Heart right ventricle (tissue), 16 donors: Measurements from ENCODE around the gene ACOX3. TPM values are rescaled to one million over a fixed set of nuclear protein-coding genes. Genes with fewer than 3 reads are reported as not detected.

Experiments
- ATAC-seq, 8 donors: fragments of 200-7000 bp; cut with Tn5 transposase; one replicate each; pipeline ENCODE4 v1.9.1; 2020; ENCODE audit warnings: mild to moderate bottlenecking in 8 of 8, moderate library complexity in 8 of 8, moderate number of reproducible peaks in 1 of 8
- DNase-seq, 2 donors: peaks; one replicate each; pipeline ENCODE4 v3.0.0-alpha.2; 2020
- H3K27ac ChIP-seq, 10 donors: fragments of 200-600 bp; sonication (generic) in 2 of 10; one replicate each; pipeline versions ENCODE4 v1.5.0 to v1.8.0; 2020 to 2022; ENCODE audit warnings: mild to moderate bottlenecking in 3 of 10
- H3K27me3 ChIP-seq, 7 donors: fragments of 200-600 bp; one replicate each; pipeline ENCODE4 v1.8.0; 2021 to 2022; ENCODE audit warnings: mild to moderate bottlenecking in 2 of 7
- H3K36me3 ChIP-seq, 9 donors: fragments of 200-600 bp; sonication (generic) in 1 of 9; one replicate each; pipeline versions ENCODE4 v1.5.0 to v1.8.0; 2020 to 2022; ENCODE audit warnings: mild to moderate bottlenecking in 2 of 9
- H3K4me1 ChIP-seq, 9 donors: fragments of 200-600 bp; sonication (generic) in 1 of 9; one replicate each; pipeline versions ENCODE4 v1.5.0 to v1.8.0; 2020 to 2022; ENCODE audit warnings: mild to moderate bottlenecking in 4 of 9
- H3K4me3 ChIP-seq, 10 donors: fragments of 200-600 bp; sonication (generic) in 2 of 10; one replicate each; pipeline versions ENCODE4 v1.5.0 to v1.8.0; 2020 to 2022; ENCODE audit warnings: mild to moderate bottlenecking in 7 of 10, moderate library complexity in 2 of 10
- H3K9me3 ChIP-seq, 11 donors: fragments of 200-600 bp in 10 of 11; sonication (generic) in 2 of 11; one replicate each; pipeline versions ENCODE4 v1.5.0 to v1.8.0; 2013 to 2022; ENCODE audit warnings: mild to moderate bottlenecking in 2 of 11, control low read depth in 1 of 11, moderate library complexity in 1 of 11
- CTCF ChIP-seq, 9 donors: fragments of 200-600 bp; sonication (generic) in 2 of 9; IDR thresholded peaks; one replicate each; pipeline versions ENCODE4 v1.5.0 to v1.8.0; 2021 to 2022; ENCODE audit warnings: antibody characterized with exemption in 9 of 9, mild to moderate bottlenecking in 5 of 9, moderate library complexity in 1 of 9
- WGBS, 2 donors: extraction: QIAGEN DNeasy Blood & Tissue Kit; methylation state at CpG; one replicate each; pipeline ENCODE4 v1.1.7; 2013; ENCODE audit warnings: inconsistent platforms in 1 of 2; 5-methylcytosine and 5-hydroxymethylcytosine counted together
- intact Hi-C, 10 donors: fragments of 100-400 bp; cut with DNase I; formaldehyde crosslinking; loops; one replicate each; pipeline versions ENCODE4 v1.11.1 to v1.14.2; 2022
- polyA plus RNA-seq, 2 donors: library from polyadenylated mRNA; stranded (reverse); fragments of 200-250 nt; gene quantifications; one replicate each; pipeline ENCODE4 v1.2.3, GENCODE V29; 2013
- total RNA-seq, 10 donors: library from RNA; stranded (reverse); fragmentation: NEBNext Ultra II Directional in 3 of 10; extraction: Animal tissue kit (Norgen Biotek cat#: 25700) in 3 of 10; gene quantifications; one replicate each; pipeline versions ENCODE4 v1.2.1 to v1.2.4, GENCODE V29; 2021 to 2023
- donor health status: Arrhythmogenic right ventricular cardiomyopathy.
- donor health status: ischemic (EF 13 %, LVEDD 7.1; RV severe dilation, severe dysfunction).
- donor health status: healthy with polysubstance abuse.
- donor health status: DM: no; HTN: yes; CAD: no.
- donor health status: DM: no; HTN: no; CAD: no.
- donor health status: ischemic (EF 25% LVEDD 6.9; RV normal size, moderate dysfunction).
- donor health status: ischemic (EF 25% LVEDD 5.7; RV mildly dilated, moderate dysfunction).
- donor health status: healthy.
- donor health status: DM: yes; HTN: yes; CAD: no.
- donor health status: Ischemic cardiomyopathy.
- donor health status: ischemic (EF 35%, LVEDD 5.7; RV mildly dilated, moderate dysfunction).
- donor health status: nonischemic (EF 11% LVEDD 7.7; RV severe dilation, severe dysfunction).
- donor health status: DM: yes; HTN: yes; CAD: no.
- donor health status: PGD.
- donor health status: ischemic (EF 29% LVEDD 5.4; RV normal size, mild dysfunction).
- donor health status: nonischemic (EF 23%, LVEDD 6.1; RV moderate dilation, normal function).

Gene ACOX3
- total and polyA plus RNA-seq, 12 donors = 17.9 to 28.9 (median 25.4) TPM

DNA sequence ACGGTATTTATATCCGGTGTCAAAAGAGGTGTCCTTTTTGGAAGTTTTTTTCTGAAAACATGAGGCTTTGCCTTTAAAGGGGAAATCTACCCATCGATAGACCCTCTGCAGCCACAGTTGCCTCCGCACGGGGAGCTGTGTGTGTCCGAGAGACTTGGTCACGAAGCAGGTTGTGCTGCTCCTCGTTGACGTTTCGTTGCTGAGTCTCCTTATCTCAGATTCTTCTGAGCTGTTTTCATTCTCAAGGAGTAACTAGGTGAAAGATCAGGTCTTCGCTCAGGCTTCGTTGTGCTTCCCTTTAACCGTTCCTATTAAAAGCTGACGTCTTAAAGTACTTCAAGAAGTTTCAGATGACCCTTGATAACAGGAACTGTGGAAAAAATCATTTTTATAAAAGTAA is 23.9 kb upstream of the ACOX3 start:
- Histone ChIP-seq H3K4me1 (peaks cover 0 to 3% (median 0%) of the 10 kb centered on the region in 9 donors), H3K4me3 (no peak overlapping the region), H3K9me3 (no peaks in the 10 kb centered on the region), H3K36me3 (peaks cover 0 to 100% (median 29%) of the 10 kb centered on the region in 9 donors), H3K27me3 (no peaks in the 10 kb centered on the region), H3K27ac (no peak overlapping the region)
- no peak for TF ChIP-seq CTCF (IDR thresholded peaks at IDR 0.05)
- ATAC-seq (no peak), DNase-seq (no peak)
- intact Hi-C loops = no loop called here
- 81 to 84% methylated on average over 14 of the region's 14 CpGs for WGBS, 2 donors

GRCh38 chr4:8463811-8464210 is 23.3 kb upstream of the ACOX3 start:
- Histone ChIP-seq H3K9me3 (no peaks in the 10 kb centered on the region), H3K27ac (no peak overlapping the region), H3K36me3 (peaks cover 0 to 100% (median 28%) of the 10 kb centered on the region in 9 donors), H3K4me1 (peaks cover 0 to 3% (median 0%) of the 10 kb centered on the region in 9 donors), H3K4me3 (no peak overlapping the region), H3K27me3 (no peaks in the 10 kb centered on the region)
- no peak for TF ChIP-seq CTCF (IDR thresholded peaks at IDR 0.05)
- ATAC-seq (no peak), DNase-seq (no peak)
- intact Hi-C loops = no loop called here
- WGBS, 2 donors = 94 to 95% methylated on average over 9 of the region's 9 CpGs

DNA sequence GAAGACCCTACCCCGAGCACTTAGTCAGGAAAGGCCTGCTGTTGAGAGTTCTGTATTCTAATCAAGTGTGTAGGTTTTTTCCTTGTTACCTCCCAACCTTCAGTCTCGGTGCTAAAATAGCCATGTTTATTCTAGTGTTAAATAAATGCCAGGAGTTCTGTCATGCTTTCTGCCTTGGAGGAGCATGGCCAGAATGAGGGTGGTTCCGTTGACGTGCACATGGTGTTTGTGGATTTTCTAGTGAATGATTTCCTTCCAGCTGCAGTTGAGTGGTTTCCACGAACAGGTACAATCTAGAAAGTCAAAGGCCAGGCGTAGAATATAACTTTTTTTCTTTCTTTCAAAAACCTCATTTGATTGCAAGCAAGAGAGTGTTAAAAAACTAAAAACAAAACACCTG is 21.1 kb upstream of the ACOX3 start:
- ATAC-seq = no peak
- DNase-seq = no peak
- intact Hi-C loops = no loop called here
- Histone ChIP-seq H3K4me3 (no peak overlapping the region), H3K27me3 (no peaks in the 10 kb centered on the region), H3K36me3 (peaks cover 0 to 100% (median 29%) of the 10 kb centered on the region in 9 donors), H3K4me1 (peaks cover 0 to 3% (median 0%) of the 10 kb centered on the region in 9 donors), H3K27ac (no peak overlapping the region), H3K9me3 (no peaks in the 10 kb centered on the region)
- no peak for TF ChIP-seq CTCF (IDR thresholded peaks at IDR 0.05)
- WGBS, 2 donors = 96 to 98% methylated on average over 6 of the region's 6 CpGs

- 97% methylated on average over 6 of the region's 6 CpGs for WGBS, 2 donors
- no peak for DNase-seq
- Histone ChIP-seq H3K4me1 (peaks cover 0 to 3% (median 0%) of the 10 kb centered on the region in 9 donors), H3K36me3 (peaks cover 0 to 100% (median 28%) of the 10 kb centered on the region in 9 donors), H3K27me3 (no peaks in the 10 kb centered on the region), H3K4me3 (no peak overlapping the region), H3K9me3 (no peaks in the 10 kb centered on the region), H3K27ac (no peak overlapping the region)
- no peak for ATAC-seq
- no peak for TF ChIP-seq CTCF (IDR thresholded peaks at IDR 0.05)
- intact Hi-C loops = no loop called here
Measured at GRCh38 chr4:8461086-8461485, 20.6 kb upstream of the ACOX3 start.
